GM19193 (cell line): ENCODE results near the gene TENT4A.

ENCODE experiments used
- POLR2A ChIP-seq: IDR thresholded peaks from 4 replicates; pipeline ENCODE4 v1.6.1; 2011; ENCODE audit not compliant: insufficient read depth, insufficient read length; ENCODE audit errors: extremely low read depth

Gene TENT4A

DNA sequence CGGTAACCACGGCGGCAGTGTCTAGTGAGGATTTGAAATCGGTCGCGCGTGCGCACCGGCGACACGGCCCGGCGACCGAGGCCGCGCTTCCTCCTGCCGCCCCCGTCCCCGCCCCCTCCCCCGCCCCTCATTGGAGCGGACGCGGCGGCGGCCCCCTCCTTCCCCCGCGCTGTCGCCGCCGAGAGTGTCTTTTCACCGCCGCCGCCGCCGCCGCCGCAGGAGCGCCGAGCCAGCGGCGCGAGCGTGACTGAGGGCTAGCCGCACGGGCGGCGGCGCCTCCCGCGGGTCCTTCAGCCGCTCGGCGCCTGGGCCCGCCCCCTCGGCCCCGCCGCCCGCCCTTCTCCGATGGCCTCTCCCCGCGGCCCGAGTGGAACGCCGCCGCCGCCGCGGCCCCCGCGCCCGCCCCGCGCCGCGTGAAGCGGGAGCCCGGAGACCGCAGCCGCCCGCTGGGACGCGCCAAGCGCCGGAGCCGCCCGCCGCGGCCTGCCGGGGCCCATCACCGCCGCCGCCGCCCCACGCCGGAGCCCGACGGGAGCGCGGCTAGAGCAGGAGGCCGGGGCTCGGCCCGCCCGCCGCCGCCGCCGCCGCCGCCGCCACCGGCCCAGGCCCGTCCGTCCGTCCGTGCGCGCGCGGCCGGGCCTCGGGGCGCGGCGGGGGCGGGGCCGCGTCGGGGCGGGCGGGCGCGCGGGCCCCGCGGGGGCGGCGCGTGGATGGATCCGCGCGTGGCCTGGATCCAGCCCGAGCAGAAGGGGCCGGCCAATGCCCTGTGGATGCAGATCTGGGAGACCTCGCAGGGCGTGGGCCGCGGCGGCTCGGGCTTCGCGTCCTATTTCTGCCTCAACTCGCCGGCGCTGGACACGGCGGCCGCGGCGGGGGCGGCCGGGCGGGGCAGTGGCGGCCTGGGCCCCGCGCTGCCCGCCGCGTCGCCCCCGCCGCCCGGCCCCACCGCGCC, at the start of gene TENT4A:
TENT4A (plus strand) TSS at position 159 of the 952 bp plus-strand sequence; CDS start at position 711, 552 bp downstream.
- no peak for TF ChIP-seq POLR2A

DNA sequence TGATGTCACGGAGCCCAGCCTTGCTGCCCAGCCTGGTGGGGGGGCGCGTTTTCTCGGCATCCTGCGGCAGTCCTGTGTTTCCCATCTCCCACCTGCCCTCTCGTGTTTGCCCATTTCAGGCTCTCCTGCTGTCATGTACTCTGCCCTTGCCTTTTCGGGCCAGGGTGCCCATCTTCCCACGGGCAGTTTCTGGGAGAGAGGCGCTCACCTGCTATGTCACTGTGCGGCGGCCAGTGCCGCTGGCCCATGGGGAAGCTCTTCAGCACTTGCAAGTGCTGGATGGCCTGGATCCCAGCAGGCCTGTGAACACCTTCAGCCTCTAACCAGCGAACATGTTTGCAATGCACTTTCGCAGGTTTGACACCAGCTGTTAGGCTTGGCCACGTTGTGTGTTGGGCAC, 46.5 kb upstream of the TENT4A start:
- TF ChIP-seq POLR2A = no peak

DNA sequence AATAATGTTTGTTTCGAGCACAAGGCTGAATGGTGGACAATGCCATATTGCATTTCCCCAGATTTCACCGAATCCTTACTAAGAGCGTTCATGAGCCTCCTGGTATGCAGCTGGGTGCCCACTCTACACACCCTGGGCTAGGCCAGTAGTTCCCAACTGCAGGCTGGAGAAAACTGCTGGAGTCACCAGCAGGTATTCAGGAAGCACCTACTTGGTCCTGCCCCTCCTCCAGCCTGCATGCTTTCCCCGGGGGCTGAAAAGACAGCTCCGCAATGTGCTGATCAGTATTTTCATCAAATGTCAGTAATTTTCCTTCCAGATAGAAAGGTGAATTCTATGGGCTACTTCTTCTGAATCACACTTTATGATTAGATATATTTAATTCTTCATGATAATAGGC, 45.6 kb upstream of the TENT4A start:
- TF ChIP-seq POLR2A = no peak

DNA sequence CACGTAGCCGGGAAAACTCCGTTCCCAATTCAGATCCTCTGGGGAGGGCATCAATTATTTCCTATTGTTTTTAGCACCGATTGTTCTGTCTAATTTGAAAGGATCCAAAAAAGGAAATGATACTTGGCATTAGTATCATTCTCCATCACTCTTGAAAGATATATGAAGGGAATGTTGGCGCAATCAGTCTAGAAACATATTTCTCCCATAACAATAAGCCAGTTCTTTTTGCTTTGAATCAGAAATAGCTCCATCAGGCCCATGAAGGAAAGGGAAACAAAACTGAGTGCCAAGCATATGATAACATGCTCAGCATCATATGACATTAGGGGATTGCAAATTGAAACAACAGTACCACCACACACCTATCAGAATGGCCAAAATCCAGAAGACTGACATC, 40.2 kb upstream of the TENT4A start:
- TF ChIP-seq POLR2A = no peak

DNA sequence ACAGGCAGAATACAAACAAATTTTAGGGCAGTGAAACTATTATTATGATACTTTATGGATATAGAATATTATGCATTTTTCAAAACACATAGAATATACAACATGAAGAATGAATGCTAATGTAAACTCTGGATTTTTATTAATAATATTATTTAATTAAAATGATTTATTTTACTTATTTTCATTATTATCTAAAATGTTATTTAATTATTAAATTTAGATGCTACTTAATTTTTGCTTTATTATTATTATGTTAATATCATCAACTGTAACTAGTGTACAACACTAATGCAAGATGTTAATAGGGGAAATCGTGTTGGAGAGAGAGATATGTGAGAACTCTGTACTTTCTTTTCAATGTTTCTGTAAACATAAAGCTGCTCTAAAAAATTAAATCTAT, 39.3 kb upstream of the TENT4A start:
- no peak for TF ChIP-seq POLR2A

DNA sequence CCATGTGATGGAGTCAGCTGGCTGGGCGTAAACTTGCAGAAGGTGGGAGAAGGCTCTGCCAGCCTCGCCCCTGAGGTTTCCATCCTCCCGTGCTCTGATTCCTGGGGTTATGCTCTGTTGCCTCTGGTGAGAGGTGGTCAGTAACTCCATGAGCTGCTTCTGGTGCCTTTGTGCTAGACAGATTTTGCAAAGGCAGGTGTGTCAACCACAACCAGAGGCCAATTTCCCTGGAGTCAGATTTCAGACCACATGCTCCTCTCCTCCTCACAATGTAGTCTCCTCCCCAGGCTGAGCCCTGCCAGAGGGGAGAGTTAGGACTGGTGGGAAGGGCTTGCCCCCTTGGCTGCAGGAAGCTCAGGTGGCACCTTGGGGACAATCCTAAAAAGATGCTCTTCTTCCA, 38.8 kb upstream of the TENT4A start:
- no peak for TF ChIP-seq POLR2A

DNA sequence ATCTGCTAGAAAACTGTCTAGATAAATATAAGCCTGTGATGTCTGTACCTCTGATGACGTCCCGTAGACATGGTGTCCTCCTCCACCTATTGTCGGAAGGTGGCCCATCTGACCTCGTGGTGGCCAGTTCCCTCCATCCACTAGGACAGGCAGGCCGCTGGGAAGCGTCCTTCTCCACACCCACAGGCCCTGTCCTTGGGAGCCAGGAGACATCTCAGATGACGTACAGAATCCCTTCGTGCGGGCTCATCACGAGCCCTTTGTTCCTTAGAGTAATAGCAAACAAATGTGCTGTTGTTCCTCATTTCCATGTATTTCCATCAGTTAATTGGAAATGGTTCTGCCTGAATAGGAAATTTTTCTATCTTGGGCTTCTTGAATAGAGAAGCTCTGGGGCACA, 38.3 kb upstream of the TENT4A start:
- TF ChIP-seq POLR2A = no peak

DNA sequence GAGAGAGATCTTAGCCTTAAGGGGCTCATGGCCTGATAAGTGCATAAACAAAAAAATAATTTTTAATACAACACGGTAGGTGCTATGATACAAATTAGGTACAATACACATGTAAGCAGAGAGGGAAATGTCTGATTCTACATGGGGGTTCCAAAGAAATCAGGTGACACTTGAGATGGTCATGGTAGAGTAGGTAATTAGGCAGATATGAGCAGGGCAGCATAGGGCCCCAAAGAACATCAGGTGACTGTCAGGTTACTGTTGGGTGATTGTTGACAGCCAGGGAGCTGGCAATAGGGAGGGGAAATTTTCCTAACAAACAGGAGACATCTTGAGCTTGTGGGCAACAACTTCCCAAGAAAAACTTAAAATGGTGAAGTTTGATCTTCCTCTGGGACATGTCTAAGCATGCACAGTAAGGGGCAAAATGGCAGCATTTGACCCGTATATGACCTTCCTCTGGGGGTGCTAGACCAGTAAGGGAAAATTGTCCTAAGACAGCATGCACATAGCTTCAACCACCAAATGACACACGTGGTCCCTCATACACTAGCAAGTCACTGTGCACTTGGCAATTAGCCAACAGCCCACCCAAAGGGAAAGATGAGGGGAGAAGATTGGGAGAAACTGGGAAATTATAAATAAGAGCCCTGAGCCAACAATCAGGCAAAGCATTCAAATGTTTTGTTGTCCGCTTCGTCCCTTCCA, 37.3 kb upstream of the TENT4A start:
- TF ChIP-seq POLR2A = no peak

DNA sequence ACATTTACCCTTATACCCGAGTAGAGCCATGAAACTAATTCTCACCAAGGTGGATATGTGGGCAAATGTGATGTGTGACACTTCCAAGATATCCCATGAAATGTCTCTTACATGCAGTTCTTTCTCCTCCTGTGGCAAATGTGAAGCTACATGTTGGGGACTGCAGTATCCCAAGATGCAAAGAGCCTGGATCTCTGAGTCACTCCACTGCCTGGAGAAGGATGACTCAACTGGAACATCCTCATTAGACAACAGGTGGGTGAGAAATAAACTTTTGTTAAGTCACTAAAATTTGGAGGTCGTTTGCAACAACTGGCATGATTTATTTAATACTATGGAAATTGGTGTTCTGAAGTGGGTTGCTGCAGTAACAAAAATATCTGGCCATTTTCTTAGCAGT, 36.5 kb upstream of the TENT4A start:
- TF ChIP-seq POLR2A = no peak

DNA sequence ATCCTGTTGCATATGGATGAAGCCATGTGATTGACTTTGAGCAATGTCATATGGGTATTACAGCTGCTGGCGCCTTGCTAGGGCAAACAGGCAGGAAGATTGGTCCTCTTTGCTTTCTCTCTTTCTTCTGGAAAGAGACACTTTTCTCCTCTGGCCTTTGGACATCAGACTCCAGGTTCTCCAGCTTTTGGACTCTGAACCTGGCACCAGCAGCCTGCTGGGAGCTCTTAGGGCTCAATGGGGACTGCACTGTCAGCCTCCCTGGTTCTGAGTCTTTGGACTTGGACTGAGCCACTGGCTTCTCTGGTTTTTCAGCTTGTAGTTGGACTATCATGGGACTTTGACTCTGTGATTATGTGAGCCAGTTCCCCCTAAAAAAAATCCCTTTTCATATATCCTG, 34.8 kb upstream of the TENT4A start:
- TF ChIP-seq POLR2A = no peak

DNA sequence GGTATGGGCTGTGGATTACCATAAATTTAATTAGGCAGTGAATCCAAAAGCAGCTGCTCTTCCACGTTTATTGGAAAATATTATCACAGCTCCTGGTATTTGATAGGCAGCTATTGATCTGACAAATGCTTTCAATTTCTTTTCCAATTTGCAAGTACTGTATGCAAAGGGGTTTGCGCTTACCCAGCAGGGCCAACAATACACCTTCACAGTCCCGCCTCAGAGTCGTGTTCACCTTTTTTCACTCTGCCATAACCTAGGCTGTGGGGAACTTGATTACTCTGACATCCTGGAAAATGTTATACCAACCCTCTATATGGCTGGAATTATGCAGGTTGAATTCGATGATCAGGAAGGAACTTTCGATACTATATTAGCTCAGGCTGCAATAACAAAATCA, 32.3 kb upstream of the TENT4A start:
- TF ChIP-seq POLR2A = no peak

DNA sequence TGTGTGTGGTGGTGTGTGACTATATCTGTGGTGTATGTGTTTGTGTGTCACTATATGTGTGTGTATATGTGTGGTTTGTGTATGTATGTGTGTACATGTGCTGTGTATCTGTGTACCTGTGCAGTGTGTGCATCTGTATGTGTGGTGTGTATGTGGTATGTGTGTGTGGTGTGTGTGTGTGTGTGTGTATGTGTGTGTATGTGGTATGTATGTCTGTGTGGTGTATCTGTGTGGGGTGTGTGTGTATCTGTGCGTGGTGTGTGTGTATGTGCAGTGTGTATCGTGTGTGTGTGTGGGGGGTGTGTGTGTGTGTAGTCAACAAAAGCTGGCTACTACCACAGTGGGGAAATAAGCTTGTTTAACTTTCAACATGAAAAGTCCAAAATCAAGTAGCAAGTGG, 31.6 kb upstream of the TENT4A start:
- no peak for TF ChIP-seq POLR2A

DNA sequence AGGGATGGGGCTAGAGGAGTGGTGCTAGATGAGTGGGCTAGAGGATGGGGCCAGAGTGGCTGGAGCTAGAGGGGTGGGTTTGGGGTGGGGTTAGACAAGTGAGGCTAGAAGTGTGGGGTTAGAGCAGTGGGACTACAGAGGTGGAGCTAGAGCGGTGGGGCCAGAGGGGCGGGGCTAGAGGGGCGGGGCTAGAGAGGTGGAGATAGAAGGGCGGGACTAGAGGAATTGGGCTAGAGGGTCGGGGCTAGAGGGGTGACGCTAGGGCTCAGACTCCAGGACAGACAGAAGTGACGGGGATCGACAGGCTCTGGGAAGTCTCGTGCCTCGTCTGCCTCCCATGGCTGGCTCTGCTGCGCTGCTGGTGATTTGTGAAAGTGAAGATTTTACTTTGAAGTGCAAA, 31.0 kb upstream of the TENT4A start:
- TF ChIP-seq POLR2A = no peak

DNA sequence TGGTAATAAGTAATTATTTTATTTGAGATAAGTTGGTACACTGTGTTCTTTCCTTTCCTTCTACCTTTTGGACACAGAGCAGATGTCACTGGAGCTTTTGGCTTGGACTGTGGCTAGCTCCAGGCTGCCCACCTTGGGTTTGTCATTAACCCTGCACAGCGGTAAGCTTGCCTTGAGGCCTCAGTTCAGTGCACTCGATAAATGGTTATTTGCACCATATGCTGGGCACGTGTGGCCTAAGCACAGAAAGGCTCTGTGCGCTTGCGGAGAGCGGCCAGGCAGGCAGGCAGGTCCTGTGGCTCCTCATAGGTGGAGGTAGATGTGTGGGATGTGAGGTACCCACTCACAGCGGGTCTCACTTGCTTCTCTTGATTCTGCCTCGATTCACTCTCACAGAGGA, 30.0 kb upstream of the TENT4A start:
- no peak for TF ChIP-seq POLR2A

DNA sequence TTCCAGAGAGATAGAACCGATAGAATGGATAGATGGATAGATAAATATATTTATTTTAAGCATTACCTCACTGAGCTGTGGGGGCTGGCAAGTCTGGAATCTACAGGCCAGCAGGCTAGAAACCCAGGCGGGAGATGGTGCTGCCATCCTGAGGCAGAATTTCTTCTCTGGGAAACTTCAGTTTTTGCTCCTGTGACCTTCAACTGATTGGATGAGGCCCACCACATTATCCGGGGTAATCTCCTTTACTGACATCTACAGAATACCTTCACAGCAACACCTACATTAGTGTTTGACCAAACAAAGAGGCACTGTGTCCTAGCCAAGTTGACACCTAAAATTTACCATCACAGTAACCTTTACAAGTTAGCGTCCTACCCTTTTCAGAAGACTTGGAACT, 29.2 kb upstream of the TENT4A start:
- no peak for TF ChIP-seq POLR2A

DNA sequence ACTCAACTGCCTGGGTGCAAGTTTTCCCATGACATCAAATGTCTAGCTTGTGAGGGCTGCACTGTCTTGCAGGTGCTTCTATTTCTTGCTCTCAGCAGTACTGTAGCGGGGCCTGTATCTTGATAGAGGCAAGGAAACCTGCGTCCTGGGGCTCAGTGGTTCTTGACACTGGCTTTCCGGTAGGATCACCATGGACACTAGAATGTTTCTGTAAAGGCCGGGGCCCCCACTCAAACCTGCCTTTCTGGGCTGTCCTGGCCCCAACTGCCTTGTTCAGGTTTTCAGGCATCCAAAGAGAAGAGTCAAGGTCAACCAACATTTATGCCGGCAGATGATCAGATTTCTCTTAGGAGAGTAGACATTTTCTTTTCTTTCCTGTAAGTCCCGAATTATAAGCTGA, 26.7 kb upstream of the TENT4A start:
- no peak for TF ChIP-seq POLR2A
